Lower lobe of right lung (tissue), 2 donors: ENCODE data around the gene MMP24. TPM values are rescaled to one million over a fixed set of nuclear protein-coding genes. Genes with fewer than 3 reads are reported as not detected.
"Not testable (repeated sequence)": the region's sequence is repeated elsewhere in the genome, so short reads cannot be mapped to it uniquely, and the experiment has no call there.

ENCODE experiments used
- ATAC-seq, 2 donors: fragments of 200-7000 bp; cut with Tn5 transposase; one replicate each; pipeline ENCODE4 v1.9.1; 2020 to 2022; ENCODE audit warnings: mild to moderate bottlenecking in 2 of 2, moderate library complexity in 2 of 2
- DNase-seq: peaks from one replicate; pipeline ENCODE4 v3.0.0-alpha.2; 2020
- H3K27ac ChIP-seq: fragments of 200-600 bp; one replicate; pipeline ENCODE4 v1.8.0; 2022
- H3K27me3 ChIP-seq: fragments of 200-600 bp; one replicate; pipeline ENCODE4 v1.8.0; 2022; ENCODE audit warnings: low read depth
- H3K36me3 ChIP-seq: fragments of 200-600 bp; one replicate; pipeline ENCODE4 v1.8.0; 2022; ENCODE audit warnings: mild to moderate bottlenecking
- H3K4me1 ChIP-seq: fragments of 200-600 bp; one replicate; pipeline ENCODE4 v1.8.0; 2022
- H3K4me3 ChIP-seq: fragments of 200-600 bp; one replicate; pipeline ENCODE4 v1.8.0; 2022; ENCODE audit warnings: mild to moderate bottlenecking
- H3K9me3 ChIP-seq: fragments of 200-600 bp; one replicate; pipeline ENCODE4 v1.8.0; 2022
- CTCF ChIP-seq: fragments of 200-600 bp; IDR thresholded peaks from one replicate; pipeline ENCODE4 v1.8.0; 2022; ENCODE audit warnings: antibody characterized with exemption, mild to moderate bottlenecking
- intact Hi-C: fragments of 100-400 bp; cut with DNase I; formaldehyde crosslinking; loops from one replicate; pipeline ENCODE4 v1.11.0; 2022
- total RNA-seq: library from RNA; stranded (reverse); fragmentation: NEBNext Ultra II Directional; extraction: Animal tissue kit (Norgen Biotek cat#: 25700); gene quantifications from one replicate; pipeline ENCODE4 v1.2.1, GENCODE V29; 2021
- donor health status: DM: no; HTN: yes; CAD: no; lungs with severe emphysema.

Gene MMP24
- total RNA-seq, 1 donor from 2014 or later = 5.3 TPM

DNA sequence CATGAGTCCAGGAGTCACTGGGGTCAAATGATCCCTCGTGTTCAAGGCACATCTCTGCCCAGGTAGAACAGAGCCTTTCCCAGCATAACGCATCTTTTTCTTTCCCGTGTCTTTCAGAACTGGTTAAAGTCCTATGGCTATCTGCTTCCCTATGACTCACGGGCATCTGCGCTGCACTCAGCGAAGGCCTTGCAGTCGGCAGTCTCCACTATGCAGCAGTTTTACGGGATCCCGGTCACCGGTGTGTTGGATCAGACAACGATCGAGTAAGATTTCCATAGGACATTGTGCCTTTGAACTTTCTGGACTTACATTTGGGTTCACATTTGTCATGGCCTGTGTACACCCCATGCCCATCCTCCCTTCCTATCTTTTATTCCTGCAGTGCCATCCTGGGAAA is 20.2 kb downstream of the MMP24 start:
- Histone ChIP-seq H3K36me3 (no peaks in the 10 kb centered on the region), H3K4me1 (no peaks in the 10 kb centered on the region), H3K9me3 (no peaks in the 10 kb centered on the region), H3K27ac (no peak overlapping the region), H3K27me3 (no peaks in the 10 kb centered on the region), H3K4me3 (no peak overlapping the region)
- no peak for TF ChIP-seq CTCF
- ATAC-seq (no peak), DNase-seq (no peak)
- intact Hi-C loops = no loop called here

DNA sequence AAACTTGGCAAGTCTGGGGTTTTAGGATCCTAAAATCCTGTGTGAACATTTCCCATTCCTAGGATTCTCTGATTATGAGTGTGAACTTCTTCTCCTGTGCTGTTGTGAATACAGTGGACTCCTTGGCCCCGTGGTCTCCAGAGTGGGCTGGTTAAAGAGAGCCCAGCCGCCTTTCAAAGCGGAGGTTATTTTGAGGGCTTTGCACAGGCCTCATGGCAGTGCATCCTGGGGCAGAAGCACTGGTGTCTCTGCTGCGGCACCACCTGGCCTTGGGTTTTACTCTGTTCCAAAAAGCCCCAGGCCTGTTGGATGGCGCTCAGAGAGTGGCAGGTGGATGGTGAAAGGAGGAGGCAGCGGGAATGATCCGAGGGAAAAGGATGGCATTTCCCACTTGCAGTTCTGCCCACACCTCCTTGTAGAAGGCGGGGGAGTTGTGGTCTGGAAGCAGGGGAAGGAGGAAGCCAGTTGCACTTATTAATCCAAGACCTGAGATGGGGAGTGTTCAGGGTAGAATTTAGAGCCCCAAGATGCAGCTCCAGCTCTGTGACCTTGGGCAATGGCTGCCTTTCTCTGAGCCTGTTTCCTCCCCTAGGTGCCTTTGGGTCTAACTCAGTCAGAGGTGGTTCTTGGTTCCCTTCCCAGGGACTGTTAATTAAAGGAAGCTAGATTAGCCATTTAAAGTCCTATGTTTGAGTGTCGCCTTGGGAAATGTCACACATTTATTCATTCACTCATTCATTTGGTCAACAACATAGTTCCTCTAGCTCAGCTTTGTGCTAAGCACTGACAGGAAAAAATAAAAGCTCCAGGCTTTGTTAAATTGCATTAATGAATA is 22.4 kb downstream of the MMP24 start:
- TF ChIP-seq CTCF = no peak
- no peaks in the 10 kb centered on the region for H3K9me3 ChIP-seq
- no peaks in the 10 kb centered on the region for H3K27me3 ChIP-seq
- ATAC-seq (no peak), DNase-seq (no peak)
- intact Hi-C loops = no loop called here
- no peak overlapping the region for H3K4me3 ChIP-seq
- H3K27ac ChIP-seq = no peak overlapping the region
- H3K4me1 ChIP-seq = no peaks in the 10 kb centered on the region
- H3K36me3 ChIP-seq = no peaks in the 10 kb centered on the region

DNA sequence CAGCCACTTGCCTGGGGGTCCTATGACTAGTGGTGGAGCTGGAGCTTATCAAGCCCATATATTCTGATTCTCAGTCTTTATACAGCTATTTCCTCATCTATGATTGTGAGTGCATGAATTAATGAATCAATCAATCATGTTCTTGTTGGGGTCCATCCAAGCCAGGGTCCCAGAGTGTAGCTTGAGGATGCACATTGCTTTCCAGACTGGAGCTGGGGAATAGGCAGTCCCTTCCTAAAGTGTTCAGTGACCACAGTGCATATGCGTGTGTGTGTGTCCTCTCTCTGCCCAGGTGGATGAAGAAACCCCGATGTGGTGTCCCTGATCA is 25.1 kb downstream of the MMP24 start:
- intact Hi-C loops = no loop called here
- Histone ChIP-seq H3K36me3 (peaks cover 7% of the 10 kb centered on the region), H3K27ac (no peak overlapping the region), H3K4me3 (no peak overlapping the region), H3K4me1 (no peaks in the 10 kb centered on the region), H3K9me3 (no peaks in the 10 kb centered on the region), H3K27me3 (no peaks in the 10 kb centered on the region)
- ATAC-seq (peak in 1 of 2 donors; percentile 24), DNase-seq (no peak)
- TF ChIP-seq CTCF = no peak

- intact Hi-C loops = no loop called here
- no peaks in the 10 kb centered on the region for H3K9me3 ChIP-seq
- H3K4me1 ChIP-seq = no peaks in the 10 kb centered on the region
- H3K4me3 ChIP-seq = no peak overlapping the region
- H3K27me3 ChIP-seq = no peaks in the 10 kb centered on the region
- ATAC-seq = peak; percentile 41 to 57
- no peak for DNase-seq
- peaks cover 7% of the 10 kb centered on the region for H3K36me3 ChIP-seq
- no peak overlapping the region for H3K27ac ChIP-seq
- no peak for TF ChIP-seq CTCF
Measured at GRCh38 chr20:35252037-35252461, 25.6 kb downstream of the MMP24 start.

DNA sequence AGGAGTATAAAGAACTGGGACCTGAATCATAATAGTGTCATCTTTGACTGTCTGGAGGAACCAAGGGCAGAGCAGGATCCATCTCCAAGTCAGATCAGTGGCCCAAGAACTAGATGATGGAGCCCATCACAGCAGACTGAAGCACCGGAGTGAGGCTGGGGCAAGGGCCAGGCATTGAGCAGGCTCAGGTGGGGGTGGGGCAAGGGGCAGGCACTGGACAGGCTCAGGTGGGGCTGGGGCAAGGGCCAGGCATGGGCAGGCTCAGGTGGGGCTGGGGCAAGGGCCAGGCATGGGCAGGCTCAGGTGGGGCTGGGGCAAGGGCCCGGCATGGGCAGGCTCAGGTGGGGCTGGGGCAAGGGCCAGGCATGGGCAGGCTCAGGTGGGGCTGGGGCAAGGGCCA is 26.1 kb downstream of the MMP24 start:
- H3K27me3 ChIP-seq, intact Hi-C loops, H3K27ac ChIP-seq, H3K9me3 ChIP-seq, H3K36me3 ChIP-seq, ATAC-seq, DNase-seq, H3K4me1 ChIP-seq, H3K4me3 ChIP-seq: not testable (repeated sequence)

DNA sequence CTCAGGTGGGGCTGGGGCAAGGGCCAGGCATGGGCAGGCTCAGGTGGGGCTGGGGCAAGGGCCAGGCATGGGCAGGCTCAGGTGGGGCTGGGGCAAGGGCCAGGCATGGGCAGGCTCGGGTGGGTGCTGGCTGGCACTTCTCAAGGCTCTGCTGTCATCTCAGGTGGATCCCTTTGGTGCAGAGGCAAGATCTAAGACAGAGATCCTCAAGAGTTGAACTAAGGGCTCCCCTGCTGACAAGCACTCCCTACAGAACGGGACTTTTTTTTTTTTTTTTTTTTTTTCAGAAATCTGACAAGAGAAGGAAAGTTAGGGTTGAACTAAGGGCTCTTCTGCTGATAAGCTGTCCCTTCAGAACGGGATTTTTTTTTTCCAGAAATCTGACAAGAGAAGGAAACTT is 26.5 kb downstream of the MMP24 start:
- peaks cover 7% of the 10 kb centered on the region for H3K36me3 ChIP-seq
- DNase-seq (no peak), ATAC-seq (no peak)
- H3K4me1 ChIP-seq = no peaks in the 10 kb centered on the region
- intact Hi-C loops = no loop called here
- H3K27ac ChIP-seq = no peak overlapping the region
- no peak for TF ChIP-seq CTCF
- no peak overlapping the region for H3K4me3 ChIP-seq
- H3K27me3 ChIP-seq = no peaks in the 10 kb centered on the region
- H3K9me3 ChIP-seq = no peaks in the 10 kb centered on the region
